Keratinocyte (primary cell): ENCODE data around the gene SPINK14. TPM values are rescaled to one million over a fixed set of nuclear protein-coding genes. Genes with fewer than 3 reads are reported as not detected.

Source experiments
- DNase-seq: peaks from one replicate; pipeline ENCODE4 v3.0.0-alpha.2; 2011; ENCODE audit warnings: low read depth, missing footprints, low spot score
- FAIRE-seq: peaks from 2 replicates; lab custom pipeline; 2011; peaks lifted over from hg19 to GRCh38; lab: Jason Lieb, UNC
- H2AFZ ChIP-seq: 2 replicates; pipeline ENCODE4 v1.6.0; 2012; ENCODE audit warnings: low read length, control low read depth, inconsistent platforms; ENCODE audit not compliant: control insufficient read depth
- H3K27ac ChIP-seq: 2 replicates; pipeline ENCODE4 v1.5.1; 2011; ENCODE audit warnings: low read length; ENCODE audit not compliant: control insufficient read depth, insufficient read depth
- H3K27me3 ChIP-seq: 3 replicates; pipeline ENCODE4 v1.6.0; 2011; ENCODE audit warnings: low read length; ENCODE audit not compliant: control insufficient read depth, insufficient read depth; ENCODE audit errors: extremely low read depth
- H3K36me3 ChIP-seq, 2 experiments: 2 replicates in 1 of 2; 3 replicates in 1 of 2; pipeline ENCODE4 v1.5.1; 2011; ENCODE audit warnings: low read length in 2 of 2, mild to moderate bottlenecking in 1 of 2; ENCODE audit not compliant: control insufficient read depth in 2 of 2, insufficient read depth in 2 of 2; ENCODE audit errors: extremely low read depth in 1 of 2
- H3K4me1 ChIP-seq: 3 replicates; pipeline ENCODE4 v1.5.1; 2011; ENCODE audit warnings: low read length; ENCODE audit not compliant: control insufficient read depth, insufficient read depth; ENCODE audit errors: extremely low read depth
- H3K4me2 ChIP-seq: 3 replicates; pipeline ENCODE4 v1.6.0; 2011; ENCODE audit warnings: low read depth, low read length; ENCODE audit not compliant: control insufficient read depth, insufficient read depth; ENCODE audit errors: extremely low read depth
- H3K4me3 ChIP-seq, 3 experiments: fragments of 200-600 bp in 1 of 3; sonication (generic) in 1 of 3; 2 replicates in 2 of 3; 3 replicates in 1 of 3; pipeline ENCODE4 v1.5.1; 2011 to 2016; ENCODE audit warnings: low read length in 3 of 3, mild to moderate bottlenecking in 3 of 3, control low read depth in 2 of 3, inconsistent platforms in 1 of 3, low read depth in 1 of 3, mixed read lengths in 1 of 3, mixed run types in 1 of 3, moderate library complexity in 1 of 3; ENCODE audit not compliant: control insufficient read depth in 2 of 3, insufficient read depth in 2 of 3; ENCODE audit errors: extremely low read depth in 1 of 3
- H3K79me2 ChIP-seq: 2 replicates; pipeline ENCODE4 v1.6.0; 2012; ENCODE audit warnings: low read length; ENCODE audit not compliant: control insufficient read depth, insufficient read depth
- H3K9ac ChIP-seq: 3 replicates; pipeline ENCODE4 v1.6.0; 2011; ENCODE audit warnings: low read length; ENCODE audit not compliant: control insufficient read depth, insufficient read depth; ENCODE audit errors: extremely low read depth
- H3K9me1 ChIP-seq: 3 replicates; pipeline ENCODE4 v1.6.0; 2011; ENCODE audit warnings: low read length; ENCODE audit not compliant: control insufficient read depth, insufficient read depth; ENCODE audit errors: extremely low read depth
- H3K9me3 ChIP-seq: 2 replicates; pipeline ENCODE4 v1.5.1; 2012; ENCODE audit warnings: low read depth, low read length; ENCODE audit not compliant: control insufficient read depth
- H4K20me1 ChIP-seq: 3 replicates; pipeline ENCODE4 v1.6.0; 2011; ENCODE audit warnings: low read length; ENCODE audit not compliant: control insufficient read depth, insufficient read depth; ENCODE audit errors: extremely low read depth
- CTCF ChIP-seq, 3 experiments: IDR thresholded peaks in 1 of 3; conservative IDR thresholded peaks in 1 of 3; optimal IDR thresholded peaks in 1 of 3; 2 replicates in 2 of 3; 3 replicates in 1 of 3; pipeline versions ENCODE3 to v1.5.1; 2011; ENCODE audit warnings: low read length in 3 of 3, mild to moderate bottlenecking in 3 of 3, moderate library complexity in 2 of 3, control low read depth in 1 of 3, inconsistent platforms in 1 of 3; ENCODE audit not compliant: insufficient read depth in 2 of 3; ENCODE audit errors: extremely low read depth in 1 of 3
- EZH2 ChIP-seq: IDR thresholded peaks from one replicate; pipeline ENCODE4 v1.6.1; 2012; ENCODE audit warnings: inconsistent platforms, mild to moderate bottlenecking, low read length, moderate library complexity
- dilution Hi-C: fragments of 300-500 bp; cut with MboI; formaldehyde crosslinking; loops from one replicate; pipeline ENCODE4 v1.7.0; 2020; ENCODE audit warnings: low sequenced_read_pairs; ENCODE audit not compliant: extremely low pct_ligation_motif_present
- polyA plus RNA-seq, 5 experiments: library from polyadenylated mRNA; depleted of rRNA in 3 of 5; stranded (reverse) in 3 of 5; stranded (forward) in 1 of 5; unstranded in 1 of 5; fragments of >200 nt; gene quantifications; 1 replicate in 1 of 5; 2 replicates in 3 of 5; 3 replicates in 1 of 5; pipeline versions ENCODE4 v1.2.1 to v1.2.3, GENCODE V29; 2011 to 2012; ENCODE audit warnings: missing spikeins in 2 of 5, low read depth in 1 of 5, low replicate concordance in 1 of 5
- small RNA-seq, 3 experiments: library from RNA; depleted of rRNA; stranded (forward); fragments of <200 nt; gene quantifications; one replicate each; pipeline ENCODE3, GENCODE V24; 2012; ENCODE audit warnings: low read depth in 3 of 3, low replicate concordance in 1 of 3; ENCODE audit not compliant: insufficient read length in 3 of 3

The SPINK14 gene
- polyA plus RNA-seq, 1 donor (not counting 4 experiments of a cell fraction or from before 2014, with no cell fraction given), result not detected

GRCh38 chr5:148224117-148224742 is 55.9 kb downstream of the SPINK14 start:
- peaks cover 10% of the 10 kb centered on the region for H3K4me1 ChIP-seq
- DNase-seq (peak; percentile 62), FAIRE-seq (no peak)
- TF ChIP-seq EZH2, result no peak
- no peak for TF ChIP-seq CTCF (optimal IDR thresholded peaks at IDR 0.05 in 1 of 3, IDR thresholded peaks at IDR 0.05 in 1 of 3, conservative IDR thresholded peaks at IDR 0.05 in 1 of 3; ENCODE audit: extremely low read depth in 1 of 3, insufficient read depth in 2 of 3, low read length in 3 of 3)
- H3K27me3 ChIP-seq, result no peaks in the 10 kb centered on the region
- H3K4me3 ChIP-seq, result no peak overlapping the region
- dilution Hi-C loops, result no loop called here
- no peak overlapping the region for H3K9ac ChIP-seq
- H3K36me3 ChIP-seq, result no peaks in the 10 kb centered on the region
- H3K79me2 ChIP-seq, result no peaks in the 10 kb centered on the region
- H4K20me1 ChIP-seq, result no peaks in the 10 kb centered on the region
- H2AFZ ChIP-seq, result peak overlapping the region; percentile 49
- H3K27ac ChIP-seq, result peak overlapping the region; percentile 72
- H3K4me2 ChIP-seq, result peak overlapping the region; percentile 65
- H3K9me3 ChIP-seq, result no peaks in the 10 kb centered on the region
- no peaks in the 10 kb centered on the region for H3K9me1 ChIP-seq

Small RNA genes within 50 kb of the gene (small RNA-seq; reads per million reads assigned to genes)
- 0 reads per million in 3 experiments for gene HMGN1P16

Other genes starting within 250 kb of the SPINK14 start
- 16.6 to 29.2 TPM (median 22.6 TPM) in 3 replicates for gene SPINK5, start 104.6 kb upstream of the SPINK14 start, polyA plus RNA-seq
- gene SPINK6, start 34.5 kb downstream of the SPINK14 start, polyA plus RNA-seq, result 25.8 to 67.7 TPM (median 35.5 TPM) in 3 replicates
- not detected in 3 replicates for gene MARCOL, start 70.0 kb downstream of the SPINK14 start, polyA plus RNA-seq
- not detected in 3 replicates for gene SPINK13, start 100.2 kb downstream of the SPINK14 start, polyA plus RNA-seq
- 0.87 to 19.5 TPM (median 0.93 TPM) in 3 replicates for gene SPINK7, start 143.9 kb downstream of the SPINK14 start, polyA plus RNA-seq
- not detected in 3 replicates for gene SPINK9, start 167.0 kb downstream of the SPINK14 start, polyA plus RNA-seq
- gene FBXO38, start 215.4 kb downstream of the SPINK14 start, polyA plus RNA-seq, result 15.8 to 30.4 TPM (median 26.8 TPM) in 3 replicates